Neuronal stem cell (in vitro differentiated cells): ENCODE measurements around the gene GDPD5.

Experiments used
- DNase-seq: peaks from one replicate; pipeline ENCODE4 v3.0.0-alpha.2; 2013; ENCODE audit warnings: low spot score
- H2AFZ ChIP-seq: one replicate; pipeline ENCODE4 v1.6.1; 2013; ENCODE audit warnings: mild to moderate bottlenecking, low read length, inconsistent platforms
- H2AK5ac ChIP-seq: 2 replicates; pipeline ENCODE4 v1.6.1; 2013; ENCODE audit warnings: low read depth, mild to moderate bottlenecking, inconsistent platforms, low read length, moderate library complexity, mixed read lengths
- H2BK120ac ChIP-seq: 2 replicates; pipeline ENCODE4 v1.6.1; 2013; ENCODE audit warnings: low read depth, mild to moderate bottlenecking, inconsistent platforms, low read length, moderate library complexity, mixed read lengths
- H2BK12ac ChIP-seq: one replicate; pipeline ENCODE4 v1.6.1; 2013; ENCODE audit warnings: low read length, inconsistent platforms
- H2BK15ac ChIP-seq: 2 replicates; pipeline ENCODE4 v1.6.1; 2013; ENCODE audit warnings: mild to moderate bottlenecking, low read length, inconsistent platforms, mixed read lengths
- H2BK5ac ChIP-seq: one replicate; pipeline ENCODE4 v1.6.1; 2013; ENCODE audit warnings: inconsistent platforms, mild to moderate bottlenecking, low read length, moderate library complexity
- H3K14ac ChIP-seq: one replicate; pipeline ENCODE4 v1.6.1; 2013; ENCODE audit warnings: low read length, inconsistent platforms
- H3K18ac ChIP-seq: 2 replicates; pipeline ENCODE4 v1.6.1; 2013; ENCODE audit warnings: low read length, inconsistent platforms
- H3K23ac ChIP-seq: 2 replicates; pipeline ENCODE4 v1.6.1; 2013; ENCODE audit warnings: low read depth, mild to moderate bottlenecking, mixed read lengths, low read length, inconsistent platforms; ENCODE audit not compliant: poor library complexity
- H3K27ac ChIP-seq: replicated peaks from 3 replicates; pipeline ENCODE4 v1.5.1; 2013; ENCODE audit warnings: low read length, inconsistent platforms
- H3K27me3 ChIP-seq, 3 experiments: 2 replicates each; pipeline ENCODE4 v1.6.1; 2013; ENCODE audit warnings: low read length in 3 of 3, mild to moderate bottlenecking in 2 of 3, inconsistent platforms in 1 of 3, low read depth in 1 of 3, mixed read lengths in 1 of 3, moderate library complexity in 1 of 3; ENCODE audit not compliant: control insufficient read depth in 3 of 3, insufficient read depth in 3 of 3
- H3K36me3 ChIP-seq, 2 donors: replicated peaks in 1 of 2; 2 replicates each; pipeline ENCODE4 v1.6.1; 2013; ENCODE audit warnings: low read length in 2 of 2; ENCODE audit not compliant: control insufficient read depth in 2 of 2, insufficient read depth in 2 of 2
- H3K4ac ChIP-seq: 2 replicates; pipeline ENCODE4 v1.6.1; 2013; ENCODE audit warnings: inconsistent platforms, mild to moderate bottlenecking, low read length, moderate library complexity
- H3K4me1 ChIP-seq, 2 donors: 1 replicate in 1 of 2; 2 replicates in 1 of 2; pipeline ENCODE4 v1.6.1; 2013; ENCODE audit warnings: low read length in 2 of 2, low read depth in 1 of 2; ENCODE audit not compliant: control insufficient read depth in 2 of 2, insufficient read depth in 1 of 2
- H3K4me2 ChIP-seq: one replicate; pipeline ENCODE4 v1.6.1; 2013; ENCODE audit warnings: mild to moderate bottlenecking, low read length, inconsistent platforms; ENCODE audit not compliant: insufficient read depth, poor library complexity, severe bottlenecking
- H3K4me3 ChIP-seq, 2 donors: 2 replicates each; pipeline ENCODE4 v1.5.1; 2013; ENCODE audit warnings: low read length in 2 of 2, mild to moderate bottlenecking in 2 of 2, inconsistent platforms in 1 of 2, moderate library complexity in 1 of 2
- H3K79me1 ChIP-seq: one replicate; pipeline ENCODE4 v1.6.1; 2013; ENCODE audit warnings: low read depth, mild to moderate bottlenecking, inconsistent platforms, low read length, moderate library complexity
- H3K9ac ChIP-seq: one replicate; pipeline ENCODE4 v1.6.1; 2013; ENCODE audit warnings: mild to moderate bottlenecking, low read depth, low read length, inconsistent platforms; ENCODE audit not compliant: poor library complexity
- H3K9me3 ChIP-seq, 2 donors: replicated peaks in 1 of 2; 2 replicates each; pipeline versions ENCODE3 to v1.6.1; 2013; ENCODE audit warnings: low read length in 2 of 2, mild to moderate bottlenecking in 2 of 2, inconsistent platforms in 1 of 2, low read depth in 1 of 2, mixed read lengths in 1 of 2, moderate library complexity in 1 of 2; ENCODE audit not compliant: control insufficient read depth in 2 of 2, insufficient read depth in 1 of 2
- H4K8ac ChIP-seq: one replicate; pipeline ENCODE4 v1.6.1; 2013; ENCODE audit warnings: low read depth, mild to moderate bottlenecking, inconsistent platforms, low read length, moderate library complexity
- H4K91ac ChIP-seq: one replicate; pipeline ENCODE4 v1.6.1; 2013; ENCODE audit warnings: low read length, low read depth, mild to moderate bottlenecking, inconsistent platforms; ENCODE audit not compliant: poor library complexity
- WGBS, 2 donors: extraction: QIAGEN DNeasy Blood & Tissue Kit; methylation state at CpG; one replicate each; pipeline ENCODE4 v1.1.7; 2013; ENCODE audit warnings: missing lambda C conversion rate in 2 of 2, mixed read lengths in 1 of 2; ENCODE audit not compliant: insufficient read length in 2 of 2, insufficient replicate concordance in 1 of 2; ENCODE audit errors: extremely low coverage in 2 of 2; 5-methylcytosine and 5-hydroxymethylcytosine counted together

GDPD5 gene

DNA sequence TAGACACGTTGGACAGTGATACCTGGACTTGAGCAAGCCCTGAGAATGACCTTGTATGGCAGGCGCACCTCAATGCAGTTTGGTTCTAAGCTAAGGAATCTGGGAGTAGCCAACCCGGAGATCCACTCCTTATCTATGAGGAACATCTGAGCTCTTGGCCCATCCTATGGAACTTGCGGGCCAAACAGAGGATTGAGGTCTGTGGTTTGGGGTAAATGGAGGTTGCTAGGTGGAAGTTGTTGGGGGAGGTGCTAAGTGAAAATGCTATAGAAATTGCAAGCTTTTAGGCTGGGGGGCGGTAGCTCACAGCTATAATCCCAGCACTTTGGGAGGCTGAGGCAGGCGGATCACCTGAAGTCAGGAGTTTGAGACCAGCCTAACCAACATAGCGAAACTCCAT lies 8.9 kb downstream of the GDPD5 start:
- Histone ChIP-seq H3K18ac (no peak overlapping the region), H3K27me3 (peaks cover 0 to 49% (median 0%) of the 10 kb centered on the region in 3 experiments), H4K8ac (no peak overlapping the region), H2BK15ac (no peak overlapping the region), H3K4me2 (no peak overlapping the region), H2BK12ac (no peak overlapping the region), H2AFZ (no peak overlapping the region), H3K79me1 (no peaks in the 10 kb centered on the region), H2AK5ac (no peak overlapping the region), H3K14ac (no peak overlapping the region), H3K4ac (no peak overlapping the region), H2BK5ac (no peak overlapping the region), H3K23ac (no peak overlapping the region), H2BK120ac (no peak overlapping the region), H3K4me1 (peaks cover 6 to 16% of the 10 kb centered on the region in 2 donors), H3K9me3 (peaks cover 5 to 6% of the 10 kb centered on the region in 2 donors), H3K27ac (no peak overlapping the region), H4K91ac (no peak overlapping the region), H3K36me3 (no peaks in the 10 kb centered on the region), H3K9ac (no peak overlapping the region), H3K4me3 (no peak overlapping the region)
- no peak for DNase-seq
- no CpG with 5 or more reads among the region's 7 CpGs for whole genome bisulfite sequencing, 2 donors

DNA sequence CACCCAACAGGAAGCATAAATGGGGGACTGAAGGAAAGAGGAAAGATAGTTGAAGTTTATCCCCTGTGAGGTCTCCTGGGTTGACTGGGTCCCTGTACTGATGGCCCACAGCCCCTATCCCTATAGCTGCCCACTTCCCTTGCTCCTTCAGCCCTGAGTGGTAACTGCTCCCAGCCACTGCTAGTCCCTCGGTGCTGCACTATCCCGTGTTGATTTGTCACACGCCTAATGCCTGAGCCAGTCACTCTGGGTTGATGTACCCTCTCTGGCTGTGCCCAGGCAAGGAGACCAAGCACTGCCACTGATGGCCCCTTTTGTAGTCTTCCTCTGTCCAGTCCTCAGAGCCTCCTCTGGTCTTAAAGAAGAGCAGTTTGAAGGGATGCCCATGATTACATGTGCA lies 9.6 kb downstream of the GDPD5 start:
- Histone ChIP-seq H4K8ac (no peak overlapping the region), H2BK12ac (peak overlapping the region; percentile 14), H3K4me3 (no peak overlapping the region), H3K4me1 (peaks cover 6 to 18% of the 10 kb centered on the region in 2 donors), H3K18ac (peak overlapping the region; percentile 7), H3K4ac (no peak overlapping the region), H2AFZ (no peak overlapping the region), H3K4me2 (no peak overlapping the region), H4K91ac (no peak overlapping the region), H3K9ac (no peak overlapping the region), H3K23ac (peak overlapping the region; percentile 13), H3K27me3 (peaks cover 0 to 52% (median 0%) of the 10 kb centered on the region in 3 experiments), H2BK120ac (no peak overlapping the region), H3K9me3 (peaks cover 5 to 6% of the 10 kb centered on the region in 2 donors), H3K14ac (no peak overlapping the region), H3K79me1 (no peaks in the 10 kb centered on the region), H3K27ac (no peak overlapping the region), H2BK15ac (peak overlapping the region; percentile 12), H2AK5ac (peak overlapping the region; percentile 28), H3K36me3 (no peaks in the 10 kb centered on the region), H2BK5ac (no peak overlapping the region)
- WGBS, 2 donors = no CpG with 5 or more reads among the region's 3 CpGs
- no peak for DNase-seq

DNA sequence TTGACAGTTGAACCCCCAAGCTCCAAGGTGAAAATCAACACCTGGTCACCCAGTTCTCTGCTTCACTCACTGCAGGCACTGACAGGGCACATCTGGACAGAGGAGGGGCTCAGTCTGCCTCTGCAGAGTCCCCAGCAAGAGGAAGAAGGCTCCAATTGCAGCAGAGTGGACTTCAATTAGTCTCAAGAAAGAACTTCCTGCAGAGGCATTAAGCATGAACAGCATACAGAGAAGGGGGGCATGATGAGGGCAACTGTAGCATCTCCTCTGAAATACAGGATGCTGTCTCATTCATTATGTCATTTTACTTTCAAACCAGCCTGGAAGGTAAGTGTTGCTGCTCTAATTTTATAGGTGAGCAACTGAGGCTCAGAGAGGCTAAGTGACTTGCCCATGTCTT lies 11.1 kb downstream of the GDPD5 start:
- peaks cover 5 to 6% of the 10 kb centered on the region in 2 donors for H3K9me3 ChIP-seq
- no peak overlapping the region for H2BK5ac ChIP-seq
- no peak overlapping the region for H2AK5ac ChIP-seq
- no peak overlapping the region for H3K4ac ChIP-seq
- H4K8ac ChIP-seq = no peak overlapping the region
- no peak overlapping the region for H2BK12ac ChIP-seq
- H2BK15ac ChIP-seq = no peak overlapping the region
- no peaks in the 10 kb centered on the region for H3K36me3 ChIP-seq
- no peak overlapping the region for H3K23ac ChIP-seq
- no peak overlapping the region for H3K4me3 ChIP-seq
- peaks cover 0 to 50% (median 0%) of the 10 kb centered on the region in 3 experiments for H3K27me3 ChIP-seq
- no peak for DNase-seq
- no peak overlapping the region for H2AFZ ChIP-seq
- no peak overlapping the region for H3K18ac ChIP-seq
- H4K91ac ChIP-seq = no peak overlapping the region
- no peaks in the 10 kb centered on the region for H3K79me1 ChIP-seq
- no peak overlapping the region for H2BK120ac ChIP-seq
- H3K27ac ChIP-seq = no peak overlapping the region
- H3K9ac ChIP-seq = no peak overlapping the region
- peaks cover 6 to 18% of the 10 kb centered on the region in 2 donors for H3K4me1 ChIP-seq
- H3K14ac ChIP-seq = no peak overlapping the region
- no peak overlapping the region for H3K4me2 ChIP-seq

DNA sequence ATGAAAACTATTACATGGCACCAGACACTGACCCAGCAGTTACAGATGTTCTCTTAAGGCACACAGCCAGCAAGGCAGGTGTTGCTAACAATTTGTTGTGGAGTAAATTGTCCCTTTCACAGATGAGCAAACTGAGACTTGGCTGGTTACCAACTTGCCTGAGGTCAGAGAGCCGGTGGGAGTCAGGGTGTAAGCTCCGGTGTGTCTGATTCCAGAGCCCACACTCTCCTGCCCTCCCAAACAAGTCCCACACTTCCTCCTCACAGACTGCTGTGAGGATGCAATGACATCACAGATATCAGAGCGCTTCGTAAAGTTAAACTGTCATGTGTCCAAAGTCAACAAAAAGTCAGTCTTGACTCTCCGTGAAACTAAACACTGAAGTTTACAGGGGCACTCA lies 12.5 kb downstream of the GDPD5 start:
- DNase-seq = no peak
- no peak overlapping the region for H3K9ac ChIP-seq
- H3K36me3 ChIP-seq = no peaks in the 10 kb centered on the region
- H3K4ac ChIP-seq = no peak overlapping the region
- no peak overlapping the region for H3K18ac ChIP-seq
- peaks cover 0 to 54% (median 0%) of the 10 kb centered on the region in 3 experiments for H3K27me3 ChIP-seq
- H3K14ac ChIP-seq = no peak overlapping the region
- H3K79me1 ChIP-seq = no peaks in the 10 kb centered on the region
- H3K23ac ChIP-seq = no peak overlapping the region
- no peak overlapping the region for H3K4me3 ChIP-seq
- peak overlapping the region; percentile 56 for H2AK5ac ChIP-seq
- no peak overlapping the region for H4K8ac ChIP-seq
- no CpG with 5 or more reads among the region's 5 CpGs for WGBS, 2 donors
- no peak overlapping the region for H2BK5ac ChIP-seq
- no peak overlapping the region for H2BK120ac ChIP-seq
- no peak overlapping the region for H2BK15ac ChIP-seq
- no peak overlapping the region for H3K4me2 ChIP-seq
- peaks cover 5 to 6% of the 10 kb centered on the region in 2 donors for H3K9me3 ChIP-seq
- H3K4me1 ChIP-seq = peaks cover 3 to 9% of the 10 kb centered on the region in 2 donors
- no peak overlapping the region for H4K91ac ChIP-seq
- H2BK12ac ChIP-seq = no peak overlapping the region
- H2AFZ ChIP-seq = no peak overlapping the region
- no peak overlapping the region for H3K27ac ChIP-seq
